Colonic mucosa (tissue), 4 donors: ENCODE results near the gene PAK3. TPM values are rescaled to one million over a fixed set of nuclear protein-coding genes. Genes with fewer than 3 reads are reported as not detected.

Experiments used
- DNase-seq: peaks from one replicate; pipeline ENCODE4 v3.0.0-alpha.2; 2020
- H3K27ac ChIP-seq: fragments of 200-600 bp; one replicate; pipeline ENCODE4 v1.8.0; 2021
- H3K27me3 ChIP-seq: fragments of 200-600 bp; one replicate; pipeline ENCODE4 v1.8.0; 2021
- H3K36me3 ChIP-seq: fragments of 200-600 bp; one replicate; pipeline ENCODE4 v1.8.0; 2021
- H3K4me1 ChIP-seq: fragments of 200-600 bp; one replicate; pipeline ENCODE4 v1.8.0; 2021; ENCODE audit warnings: mild to moderate bottlenecking
- H3K4me3 ChIP-seq: fragments of 200-600 bp; one replicate; pipeline ENCODE4 v1.8.0; 2021
- H3K9ac ChIP-seq, 2 donors: one replicate each; pipeline ENCODE4 v1.7.0; 2013; ENCODE audit warnings: control low read depth in 2 of 2, low read depth in 2 of 2, low read length in 2 of 2
- H3K9me3 ChIP-seq: fragments of 200-600 bp; one replicate; pipeline ENCODE4 v1.8.0; 2021
- intact Hi-C: fragments of 100-400 bp; cut with DNase I; formaldehyde crosslinking; loops from one replicate; pipeline ENCODE4 v1.14.1; 2022
- total RNA-seq, 2 donors: library from RNA; stranded (reverse); fragmentation: NEBNext Ultra II Directional in 1 of 2; extraction: Animal tissue kit (Norgen Biotek cat#: 25700) in 1 of 2; gene quantifications; one replicate each; pipeline ENCODE4 v1.2.1, GENCODE V29; 2021
- TF ChIP-seq, protein P1 (sequence below): fragments of 200-600 bp; IDR thresholded peaks from one replicate; pipeline ENCODE4 v1.8.0; 2022; ENCODE audit warnings: antibody characterized with exemption, mild to moderate bottlenecking
- donor health status: healthy.
- donor health status: DM: no; HTN: no; CAD: no.
- donor health status: DM: no; HTN: no; CAD: no.

PAK3 gene
- total RNA-seq, 2 donors from 2014 or later, result 0.25 to 0.66 TPM

DNA sequence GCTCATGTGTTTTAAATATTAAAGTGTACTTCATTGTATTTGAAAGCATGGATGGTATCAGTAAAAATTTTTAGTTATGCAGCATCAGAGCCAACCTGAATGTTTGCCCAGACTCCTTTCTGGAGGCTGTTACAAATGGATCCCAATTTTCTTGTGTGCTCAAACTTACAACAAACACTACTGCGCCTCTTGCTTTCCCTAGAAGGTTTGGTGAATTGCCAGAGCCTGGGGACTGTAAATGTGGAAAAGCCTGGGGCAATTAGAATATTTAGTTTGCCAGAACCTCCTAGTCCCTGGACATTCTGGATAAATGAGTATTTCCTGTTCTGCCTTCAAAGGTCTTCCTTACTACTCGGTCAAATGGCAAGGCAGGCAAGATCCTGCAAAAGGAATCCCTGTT lies 169.5 kb downstream of the PAK3 start:
- H3K27ac ChIP-seq, result no peak overlapping the region
- no peak overlapping the region for H3K9ac ChIP-seq
- H3K4me3 ChIP-seq, result no peak overlapping the region
- TF ChIP-seq, protein P1, sequence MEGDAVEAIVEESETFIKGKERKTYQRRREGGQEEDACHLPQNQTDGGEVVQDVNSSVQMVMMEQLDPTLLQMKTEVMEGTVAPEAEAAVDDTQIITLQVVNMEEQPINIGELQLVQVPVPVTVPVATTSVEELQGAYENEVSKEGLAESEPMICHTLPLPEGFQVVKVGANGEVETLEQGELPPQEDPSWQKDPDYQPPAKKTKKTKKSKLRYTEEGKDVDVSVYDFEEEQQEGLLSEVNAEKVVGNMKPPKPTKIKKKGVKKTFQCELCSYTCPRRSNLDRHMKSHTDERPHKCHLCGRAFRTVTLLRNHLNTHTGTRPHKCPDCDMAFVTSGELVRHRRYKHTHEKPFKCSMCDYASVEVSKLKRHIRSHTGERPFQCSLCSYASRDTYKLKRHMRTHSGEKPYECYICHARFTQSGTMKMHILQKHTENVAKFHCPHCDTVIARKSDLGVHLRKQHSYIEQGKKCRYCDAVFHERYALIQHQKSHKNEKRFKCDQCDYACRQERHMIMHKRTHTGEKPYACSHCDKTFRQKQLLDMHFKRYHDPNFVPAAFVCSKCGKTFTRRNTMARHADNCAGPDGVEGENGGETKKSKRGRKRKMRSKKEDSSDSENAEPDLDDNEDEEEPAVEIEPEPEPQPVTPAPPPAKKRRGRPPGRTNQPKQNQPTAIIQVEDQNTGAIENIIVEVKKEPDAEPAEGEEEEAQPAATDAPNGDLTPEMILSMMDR, result no peak
- no peaks in the 10 kb centered on the region for H3K27me3 ChIP-seq
- no peak for DNase-seq
- H3K36me3 ChIP-seq, result no peaks in the 10 kb centered on the region
- H3K4me1 ChIP-seq, result no peaks in the 10 kb centered on the region
- intact Hi-C loops, result no loop called here
- no peaks in the 10 kb centered on the region for H3K9me3 ChIP-seq

DNA sequence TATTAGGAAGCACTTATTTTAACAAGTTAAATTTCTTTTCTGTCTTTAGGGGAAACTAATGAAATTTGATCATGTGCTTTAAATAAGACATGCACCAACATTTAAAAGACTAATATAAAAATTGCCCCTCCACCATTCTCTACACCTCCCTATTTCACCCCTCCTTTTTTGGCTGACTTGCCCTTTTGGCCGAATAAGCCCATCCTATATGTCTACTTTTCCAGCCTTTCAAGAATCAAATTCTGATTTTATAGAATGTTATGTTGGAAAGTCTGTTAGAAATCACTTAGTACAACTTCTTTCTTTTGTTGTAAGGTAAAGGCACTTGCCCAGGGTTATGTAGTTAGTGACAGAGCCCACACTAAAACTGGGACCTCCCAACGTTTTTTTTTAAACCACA lies 172.5 kb downstream of the PAK3 start:
- no peaks in the 10 kb centered on the region for H3K4me1 ChIP-seq
- intact Hi-C loops, result no loop called here
- DNase-seq, result no peak
- no peak overlapping the region for H3K4me3 ChIP-seq
- H3K27ac ChIP-seq, result no peak overlapping the region
- H3K9ac ChIP-seq, result no peak overlapping the region
- H3K9me3 ChIP-seq, result no peaks in the 10 kb centered on the region
- no peaks in the 10 kb centered on the region for H3K27me3 ChIP-seq
- H3K36me3 ChIP-seq, result no peaks in the 10 kb centered on the region
- TF ChIP-seq, protein P1, result no peak

DNA sequence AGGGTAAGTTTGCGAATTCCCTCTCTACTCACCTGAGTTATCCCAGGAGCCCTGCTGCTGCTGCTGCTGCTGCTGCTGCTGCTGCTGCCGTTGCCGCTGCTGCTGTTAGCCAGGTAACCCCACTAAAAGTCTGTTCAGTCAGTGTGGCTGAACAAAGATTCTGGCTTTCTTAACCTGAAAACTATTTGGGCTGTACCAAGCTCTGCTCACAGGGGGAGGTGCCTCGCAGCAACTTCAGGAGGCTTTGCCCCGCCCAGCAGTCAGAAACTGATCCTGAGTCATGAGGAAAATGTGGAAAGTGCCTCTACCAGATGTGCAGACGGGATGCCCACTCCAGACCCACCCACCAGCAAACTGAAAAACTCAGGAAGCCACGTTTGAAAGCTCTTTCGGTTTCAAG lies 174.3 kb downstream of the PAK3 start, which contains the start of gene CAPN6:
Gene CAPN6, minus strand, starts transcription at position 145 of the 400 bp plus-strand sequence. CDS start 6,547 bp downstream, outside the sequence.
- peak; percentile 22 for DNase-seq
- H3K27me3 ChIP-seq, result no peaks in the 10 kb centered on the region
- H3K36me3 ChIP-seq, result no peaks in the 10 kb centered on the region
- TF ChIP-seq, protein P1, result no peak
- no peak within 1 kb of the TSS for H3K27ac ChIP-seq
- no peaks in the 10 kb centered on the region for H3K4me1 ChIP-seq
- no peak within 1 kb of the TSS for H3K9ac ChIP-seq
- intact Hi-C loops, result no loop called here
- no peak within 1 kb of the TSS for H3K4me3 ChIP-seq
- no peaks in the 10 kb centered on the region for H3K9me3 ChIP-seq

Other genes with a start within 250 kb of the PAK3 start
- 1 to 10 TPM; 2.4 to 4.7 TPM for gene CAPN6, start 174.3 kb downstream of the PAK3 start, total RNA-seq